ENCODE data around the gene OR8U1.
"Not testable (repeated sequence)": the region's sequence is repeated elsewhere in the genome, so short reads cannot be mapped to it uniquely, and the experiment has no call there.

The OR8U1 gene

DNA sequence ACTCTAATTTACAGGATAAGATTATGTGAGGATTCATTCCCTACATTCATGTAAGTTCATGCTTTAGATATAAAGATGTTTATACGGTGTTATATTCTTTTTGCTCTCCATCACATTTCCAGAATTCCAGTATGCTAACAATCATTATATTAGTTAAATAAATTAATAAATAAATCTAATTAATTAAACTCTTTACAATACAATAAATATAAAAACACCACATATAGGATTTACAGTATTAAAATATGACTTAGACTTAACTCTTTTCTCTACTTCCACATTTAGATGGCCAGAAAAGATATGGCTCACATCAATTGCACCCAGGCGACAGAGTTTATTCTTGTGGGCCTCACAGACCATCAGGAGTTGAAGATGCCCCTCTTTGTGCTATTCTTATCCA, at the start of gene OR8U1:
Gene OR8U1, plus strand, starts transcription at position 301 of the 400 bp plus-strand sequence. Its CDS starts 0 bp downstream, at position 301.
- DNase-seq, result no peak

DNA sequence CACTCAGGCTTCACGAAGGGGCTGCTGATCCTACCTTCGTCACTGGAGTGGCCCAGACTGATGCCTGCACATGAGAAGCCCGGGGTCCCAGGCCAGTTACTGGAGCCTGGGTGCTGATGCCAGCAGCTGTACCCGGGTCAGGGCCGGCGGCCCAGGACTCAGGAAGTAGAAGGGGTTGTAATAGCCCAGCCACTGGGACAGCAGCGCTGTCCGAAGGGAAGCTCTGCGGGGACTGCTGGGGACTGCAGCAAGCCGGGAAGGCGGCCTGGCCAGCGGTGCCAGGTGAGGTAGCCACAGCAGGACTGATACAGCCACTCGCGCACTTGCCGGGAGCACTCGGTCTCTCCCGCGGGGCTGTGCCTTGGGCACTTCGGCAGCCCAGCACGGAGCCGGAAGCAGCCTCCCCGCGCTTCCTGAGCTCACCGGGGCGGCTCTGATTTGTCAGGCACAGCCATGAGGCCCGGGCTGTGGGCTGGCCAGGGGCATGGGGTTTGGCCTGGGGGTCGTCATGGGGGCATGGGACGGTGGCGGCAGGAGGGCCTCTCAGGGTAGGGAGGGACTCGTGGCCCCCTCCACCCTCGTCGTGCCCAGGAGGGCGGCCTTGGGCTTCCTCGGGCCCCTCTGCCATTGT, 43.4 kb upstream of the OR8U1 start:
- no peak for DNase-seq

DNA sequence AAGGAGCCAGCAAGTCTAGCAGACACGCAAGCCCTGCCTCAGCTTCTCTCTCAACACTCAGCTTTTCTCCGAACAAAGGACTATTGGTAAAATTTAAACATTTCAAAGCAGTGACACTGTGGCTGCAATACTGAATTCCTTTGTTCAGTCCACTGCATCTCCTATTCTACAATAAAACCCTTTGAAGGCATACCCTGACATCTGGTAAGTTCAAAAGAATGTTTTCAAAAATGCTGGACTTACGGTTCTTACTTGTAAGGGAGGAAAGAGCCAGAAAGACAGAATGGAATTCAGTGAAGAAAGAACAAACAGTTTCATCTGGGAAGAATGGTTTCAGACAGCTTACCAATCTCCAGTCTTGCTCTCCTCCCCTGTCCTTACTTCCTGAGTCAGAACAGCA, 42.3 kb upstream of the OR8U1 start:
- DNase-seq, result no peak

DNA sequence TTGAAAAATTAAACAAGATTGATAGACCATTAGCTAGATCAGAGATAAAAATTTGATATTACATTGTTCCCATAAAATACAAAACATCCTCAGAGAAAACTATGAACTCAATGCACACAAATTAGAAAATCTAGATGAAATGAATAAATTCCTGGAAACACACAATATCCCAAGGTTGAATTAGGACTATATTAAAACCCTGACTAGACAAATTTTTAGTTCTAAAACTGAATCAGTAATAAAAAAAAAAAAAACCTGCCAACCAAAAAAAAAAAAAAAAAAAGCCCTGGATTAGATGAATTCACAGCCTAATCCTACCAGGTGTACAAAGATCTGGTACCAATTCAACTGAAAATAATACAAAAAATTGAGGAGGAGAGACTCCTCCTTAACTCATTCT, 35.1 kb upstream of the OR8U1 start:
- DNase-seq, result no peak

DNA sequence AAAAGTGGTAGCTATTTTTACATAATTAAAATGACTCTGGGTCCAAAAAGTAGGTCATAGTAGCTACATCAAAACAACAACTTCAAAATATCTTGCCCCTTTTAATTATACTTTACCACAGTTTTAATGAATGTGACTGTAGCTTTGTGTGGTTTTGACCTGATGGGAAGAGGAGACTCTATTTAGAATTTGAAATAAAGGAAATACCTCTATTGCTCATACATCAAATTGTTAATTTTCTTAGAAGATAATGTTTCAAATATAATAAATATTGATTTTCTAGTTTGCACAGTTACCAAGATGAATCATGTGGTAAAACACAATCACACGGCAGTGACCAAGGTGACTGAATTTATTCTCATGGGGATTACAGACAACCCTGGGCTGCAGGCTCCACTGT, 29.7 kb upstream of the OR8U1 start, which contains the start of gene OR8K1:
Gene OR8K1, plus strand, starts transcription at position 301 of the 400 bp plus-strand sequence. Its CDS starts 0 bp downstream, at position 301.
- no peak for DNase-seq

DNA sequence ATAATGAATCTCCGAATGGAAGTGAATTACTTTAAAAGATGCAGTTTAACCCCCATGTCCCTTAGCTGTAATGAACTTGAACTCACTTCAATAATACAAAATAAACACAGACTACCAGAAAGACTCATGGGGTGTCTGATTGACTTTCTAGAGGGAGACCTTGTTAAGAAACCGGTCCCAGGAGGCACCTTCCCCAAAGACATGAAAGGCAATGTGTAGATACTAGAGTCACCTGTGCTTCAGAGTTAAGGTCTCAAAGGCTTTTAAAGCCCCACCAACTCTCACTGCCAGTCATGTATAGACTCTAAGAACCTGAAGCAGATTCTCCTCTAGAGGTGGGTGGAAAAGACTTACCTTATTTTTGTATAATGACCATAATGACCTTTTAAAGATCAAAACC, 21.4 kb upstream of the OR8U1 start, which contains the start of gene OR8J1:
Gene OR8J1, plus strand, starts transcription at position 301 of the 400 bp plus-strand sequence. CDS start 5,956 bp downstream, outside the sequence.
- no peak for DNase-seq

DNA sequence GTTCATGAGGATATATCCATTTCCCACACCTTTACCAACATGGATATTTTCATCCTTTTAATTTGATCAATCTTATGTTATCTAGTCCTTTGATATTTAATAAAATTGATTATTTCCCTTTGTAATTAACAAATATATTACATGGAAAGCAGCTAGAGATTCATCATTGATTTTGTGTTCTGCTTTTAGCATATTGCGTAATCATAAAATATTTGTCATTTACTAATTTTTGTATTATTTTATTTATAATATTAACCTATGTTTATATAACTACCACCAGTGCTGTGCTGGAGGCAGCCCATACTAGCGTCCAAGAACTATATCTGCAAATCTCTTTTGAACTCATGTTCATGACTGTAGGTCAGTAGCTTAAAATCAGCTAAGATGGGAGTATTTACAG, 4.7 kb downstream of the OR8U1 start:
- no peak for DNase-seq

DNA sequence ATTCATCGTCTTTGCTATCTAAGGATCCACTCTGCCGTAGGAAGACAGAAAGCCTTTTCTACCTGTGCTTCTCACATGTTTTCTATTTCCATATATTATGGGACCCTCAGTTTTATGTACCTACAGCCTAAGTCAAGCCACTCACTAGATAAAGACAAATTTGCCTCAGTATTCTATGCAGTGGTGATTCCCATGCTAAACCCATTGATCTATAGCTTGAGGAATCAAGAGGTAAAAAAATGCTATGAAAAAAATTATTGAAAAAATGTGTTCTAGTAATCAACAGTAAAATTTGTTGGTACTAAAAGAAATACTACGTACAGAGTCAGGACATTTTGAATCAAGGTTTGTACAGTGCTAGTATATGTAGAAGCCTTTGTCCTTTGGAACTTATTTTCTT, 19.0 kb downstream of the OR8U1 start:
- no peak for DNase-seq

DNA sequence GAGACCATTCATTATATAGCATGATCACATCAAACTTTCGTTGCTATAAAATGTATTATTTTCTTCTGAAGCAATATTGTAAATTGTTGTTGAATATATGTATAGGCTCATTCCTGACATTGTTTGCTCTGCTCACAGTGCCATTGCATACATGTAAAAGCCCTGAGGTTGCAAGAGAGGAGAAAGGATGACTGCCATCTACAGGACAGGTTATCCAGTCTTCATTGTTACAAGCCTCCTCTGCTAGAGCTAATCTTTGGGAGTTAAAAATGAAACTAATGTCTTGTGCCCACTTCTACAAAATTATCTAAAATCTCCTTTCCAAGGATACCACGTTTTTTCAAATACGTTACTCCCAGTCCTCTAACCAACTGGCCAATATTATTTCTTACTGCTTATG, 20.6 kb downstream of the OR8U1 start:
- no peak for DNase-seq

DNA sequence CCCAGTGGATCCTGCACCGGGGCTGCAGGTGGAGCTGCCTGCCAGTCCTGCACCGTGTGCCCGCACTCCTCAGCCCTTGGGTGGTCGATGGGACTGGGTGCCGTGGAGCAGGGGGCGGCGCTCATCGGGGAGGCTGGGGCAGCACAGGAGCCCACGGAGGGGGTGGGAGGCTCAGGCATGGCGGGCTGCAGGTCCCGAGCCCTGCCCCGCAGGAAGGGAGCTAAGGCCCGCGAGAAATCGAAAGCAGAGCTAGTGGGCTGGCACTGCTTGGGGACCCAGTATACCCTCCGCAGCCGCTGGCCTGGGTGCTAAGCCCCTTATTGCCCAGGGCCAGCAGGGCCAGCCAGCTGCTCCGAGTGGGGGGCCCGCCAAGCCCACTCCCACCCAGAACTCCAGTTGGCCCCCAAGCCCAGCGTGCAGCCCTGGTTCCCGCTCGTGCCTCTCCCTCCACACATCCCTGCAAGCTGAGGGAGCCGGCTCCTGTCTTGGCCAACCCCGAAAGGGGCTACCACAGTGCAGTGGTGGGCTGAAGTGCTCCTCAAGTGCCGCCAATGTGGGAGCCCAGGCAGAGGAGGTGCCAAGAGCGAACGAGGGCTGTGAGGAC, 26.5 kb downstream of the OR8U1 start:
- not testable (repeated sequence) for DNase-seq

DNA sequence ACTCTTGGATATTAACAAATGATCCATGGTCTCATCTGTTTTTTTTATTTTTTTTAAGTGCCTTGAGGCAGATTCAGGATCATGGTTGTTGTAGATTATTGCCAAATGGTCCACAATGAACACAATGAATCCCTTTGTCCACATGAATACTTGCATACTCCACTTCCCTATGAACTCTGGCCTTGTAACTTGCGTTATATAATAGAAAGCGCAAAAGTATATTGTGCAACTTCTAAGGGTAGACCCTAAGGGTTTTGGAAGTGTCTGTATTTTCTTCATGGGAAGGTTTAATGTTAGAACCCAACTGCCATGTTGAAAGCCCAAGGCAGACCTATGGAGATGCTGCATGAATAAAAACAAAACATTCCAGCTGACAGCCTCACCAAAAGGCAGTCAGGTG, 29.0 kb downstream of the OR8U1 start:
- DNase-seq, result no peak

DNA sequence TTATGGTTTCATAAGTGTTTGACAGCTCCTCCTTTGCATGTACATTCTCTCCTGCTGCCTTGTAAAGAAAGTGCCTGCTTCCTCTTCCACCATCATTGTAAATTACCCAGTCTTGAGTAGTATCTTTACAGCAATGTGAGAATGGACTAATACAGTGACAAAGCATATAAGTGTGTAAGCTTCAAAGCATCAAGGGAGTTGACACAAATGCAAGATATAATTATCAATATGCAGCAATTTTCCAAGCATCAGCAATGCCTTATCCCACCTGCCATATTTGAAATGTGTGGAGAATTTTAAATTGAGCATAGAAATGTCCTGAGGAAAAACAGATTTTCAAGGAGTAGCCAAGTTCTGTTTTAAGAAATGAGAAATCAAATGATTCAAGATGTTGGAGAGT, 35.4 kb downstream of the OR8U1 start:
- DNase-seq, result no peak

DNA sequence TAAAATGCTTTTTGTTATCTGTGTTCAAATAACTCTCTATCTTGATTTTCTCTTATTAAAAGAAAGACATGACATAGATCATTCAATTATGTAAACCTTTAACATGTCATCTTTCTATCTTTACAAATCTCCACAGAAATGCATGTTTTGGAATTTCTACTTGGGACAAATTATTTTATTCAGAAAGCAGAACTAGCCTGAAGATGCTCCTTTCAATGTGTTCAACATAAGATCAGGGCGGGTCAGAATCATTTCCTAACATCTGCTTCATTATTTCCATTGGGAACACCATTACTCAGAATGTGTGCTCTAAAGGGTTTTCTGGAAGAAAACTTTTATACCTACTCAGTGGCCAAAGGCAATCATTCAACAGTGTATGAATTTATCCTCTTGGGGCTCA, 37.0 kb downstream of the OR8U1 start, which contains the start of gene OR5AL1:
Gene OR5AL1, plus strand, starts transcription at position 301 of the 400 bp plus-strand sequence.
- no peak for DNase-seq
